SKM-1 (cell line): ENCODE measurements around the gene CXCR6.

Experiments
- DNase-seq: peaks from one replicate; lab custom pipeline; 2025; ENCODE audit not compliant: unreplicated experiment; lab: John Stamatoyannopoulos, UW

CXCR6 gene

DNA sequence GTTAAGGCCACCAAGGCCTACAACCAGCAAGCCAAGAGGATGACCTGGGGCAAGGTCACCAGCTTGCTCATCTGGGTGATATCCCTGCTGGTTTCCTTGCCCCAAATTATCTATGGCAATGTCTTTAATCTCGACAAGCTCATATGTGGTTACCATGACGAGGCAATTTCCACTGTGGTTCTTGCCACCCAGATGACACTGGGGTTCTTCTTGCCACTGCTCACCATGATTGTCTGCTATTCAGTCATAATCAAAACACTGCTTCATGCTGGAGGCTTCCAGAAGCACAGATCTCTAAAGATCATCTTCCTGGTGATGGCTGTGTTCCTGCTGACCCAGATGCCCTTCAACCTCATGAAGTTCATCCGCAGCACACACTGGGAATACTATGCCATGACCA, 3.6 kb downstream of the CXCR6 start:
- DNase-seq = no peak

DNA sequence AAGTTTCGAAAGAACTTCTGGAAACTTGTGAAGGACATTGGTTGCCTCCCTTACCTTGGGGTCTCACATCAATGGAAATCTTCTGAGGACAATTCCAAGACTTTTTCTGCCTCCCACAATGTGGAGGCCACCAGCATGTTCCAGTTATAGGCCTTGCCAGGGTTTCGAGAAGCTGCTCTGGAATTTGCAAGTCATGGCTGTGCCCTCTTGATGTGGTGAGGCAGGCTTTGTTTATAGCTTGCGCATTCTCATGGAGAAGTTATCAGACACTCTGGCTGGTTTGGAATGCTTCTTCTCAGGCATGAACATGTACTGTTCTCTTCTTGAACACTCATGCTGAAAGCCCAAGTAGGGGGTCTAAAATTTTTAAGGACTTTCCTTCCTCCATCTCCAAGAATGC, 4.1 kb downstream of the CXCR6 start:
- DNase-seq = no peak

DNA sequence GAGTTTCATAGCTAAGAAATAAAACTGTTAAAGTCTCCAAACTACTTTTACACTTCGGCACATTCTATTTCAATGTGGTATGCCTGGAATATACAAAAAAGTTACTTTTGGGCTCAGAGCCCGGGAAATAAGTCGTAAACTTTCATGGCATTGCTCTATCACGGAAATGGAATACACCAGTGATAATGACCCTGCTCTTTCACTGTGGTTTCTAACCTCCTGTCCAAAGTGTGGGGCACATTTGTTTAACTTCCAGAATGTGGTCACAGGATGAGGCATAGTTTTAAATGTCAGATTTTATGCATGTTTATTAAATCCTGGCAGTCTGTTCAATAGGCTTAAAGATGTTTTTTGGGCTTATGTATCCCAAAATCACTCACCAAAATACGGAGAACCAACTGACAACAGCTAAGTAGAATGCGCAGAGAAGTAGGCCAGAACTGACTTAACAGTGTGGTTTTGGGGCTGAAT, 5.1 kb downstream of the CXCR6 start:
- DNase-seq = no peak

DNA sequence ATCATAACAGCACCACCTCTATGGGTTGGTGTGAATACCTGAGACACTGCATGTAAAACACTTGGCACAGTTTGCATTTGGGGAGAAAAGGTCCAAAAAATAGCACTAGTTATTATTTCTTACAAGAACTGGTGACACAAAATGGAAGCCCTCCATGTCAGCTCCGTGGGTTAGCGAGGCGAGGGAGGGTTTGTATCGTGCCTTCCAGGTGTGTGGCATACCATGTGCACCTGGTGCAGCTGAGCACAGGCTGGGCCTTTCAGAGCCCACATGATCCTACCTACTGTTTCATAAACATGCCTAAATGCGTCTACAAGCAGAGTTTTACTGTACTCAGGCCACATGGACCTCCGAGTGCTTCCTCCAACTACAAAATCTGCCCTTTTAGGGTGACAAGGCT, 5.6 kb downstream of the CXCR6 start:
- DNase-seq = no peak

DNA sequence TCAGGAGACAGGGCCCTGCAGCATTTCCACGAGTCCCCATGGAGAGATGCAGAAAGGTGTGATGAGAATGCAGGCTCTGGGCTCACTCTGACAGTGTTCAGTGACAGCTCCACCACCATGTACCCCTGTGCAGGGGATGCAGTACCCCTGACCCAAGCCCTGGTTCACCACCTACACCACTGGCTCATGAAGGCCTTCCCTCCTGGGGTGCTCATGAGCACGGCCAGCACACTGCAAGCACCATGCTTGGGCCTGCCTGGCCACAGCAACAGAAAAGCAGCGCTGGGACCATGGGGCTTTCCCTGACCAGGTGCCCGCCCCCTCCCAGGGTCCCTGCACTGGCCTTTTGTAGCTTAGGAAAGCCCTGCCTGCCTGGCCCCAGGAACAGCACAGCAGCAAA, 6.2 kb downstream of the CXCR6 start:
- no peak for DNase-seq

DNA sequence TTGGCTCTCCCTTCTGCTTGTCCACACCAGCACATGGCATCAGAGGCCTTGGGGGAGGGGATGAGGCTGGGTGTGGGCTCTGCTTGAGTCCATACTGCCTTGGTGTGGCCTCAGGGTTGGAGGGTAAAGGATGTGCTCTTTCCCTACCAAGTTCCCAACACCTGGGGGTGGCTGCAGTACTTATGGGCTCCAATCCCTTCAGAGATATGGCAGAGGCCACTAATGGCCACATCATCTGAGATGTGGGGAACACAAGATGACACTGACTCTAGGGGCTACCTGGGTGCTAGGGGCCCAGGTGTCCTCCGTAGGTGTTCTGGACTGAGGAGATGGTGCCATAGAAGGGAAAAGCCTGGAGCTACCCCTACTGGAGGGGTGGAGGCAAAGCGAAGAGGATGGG, 6.9 kb downstream of the CXCR6 start:
- no peak for DNase-seq

DNA sequence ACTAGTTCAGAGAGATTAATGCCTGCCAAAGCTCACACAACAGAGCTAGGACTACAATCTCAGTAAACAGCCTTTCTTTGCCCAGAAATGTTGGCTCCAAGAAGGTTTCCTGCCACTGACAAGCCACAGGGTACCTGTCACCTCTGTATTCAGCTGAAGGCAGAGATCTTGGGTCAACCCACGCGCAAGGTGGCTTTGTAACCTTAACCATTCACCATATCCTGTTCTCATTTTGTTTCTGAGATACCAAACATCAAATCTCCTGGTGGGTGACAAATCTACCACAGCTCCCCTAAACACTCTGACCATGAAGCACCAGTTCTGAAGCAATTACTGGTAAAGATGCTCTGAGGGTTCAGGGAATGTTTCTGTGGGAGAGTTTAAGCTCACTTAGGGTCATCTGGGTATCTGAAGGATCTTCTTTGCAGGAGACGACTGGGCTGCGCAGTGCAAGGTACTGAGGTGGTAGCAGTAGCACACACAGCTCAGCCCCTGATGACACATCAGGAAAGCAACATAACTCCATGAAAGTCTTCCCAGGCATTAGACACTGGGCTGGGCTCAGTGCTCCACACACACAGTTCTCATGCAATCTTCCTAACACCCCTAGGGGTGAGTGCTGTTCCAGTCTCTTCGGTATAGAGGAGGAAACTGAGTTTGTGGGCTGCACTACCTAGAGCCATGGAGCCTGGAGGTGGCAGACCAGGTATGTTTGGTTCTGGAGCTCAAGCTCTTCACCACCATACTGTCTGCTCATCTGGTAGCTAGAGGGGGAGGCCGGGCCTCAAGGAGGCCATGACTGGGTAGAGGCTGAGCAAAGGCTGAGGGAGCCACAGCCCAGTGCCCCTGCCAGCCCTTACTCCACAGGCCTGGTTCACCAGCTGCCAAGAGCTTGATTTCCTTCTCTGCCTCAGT, 7.7 kb downstream of the CXCR6 start:
- no peak for DNase-seq

DNA sequence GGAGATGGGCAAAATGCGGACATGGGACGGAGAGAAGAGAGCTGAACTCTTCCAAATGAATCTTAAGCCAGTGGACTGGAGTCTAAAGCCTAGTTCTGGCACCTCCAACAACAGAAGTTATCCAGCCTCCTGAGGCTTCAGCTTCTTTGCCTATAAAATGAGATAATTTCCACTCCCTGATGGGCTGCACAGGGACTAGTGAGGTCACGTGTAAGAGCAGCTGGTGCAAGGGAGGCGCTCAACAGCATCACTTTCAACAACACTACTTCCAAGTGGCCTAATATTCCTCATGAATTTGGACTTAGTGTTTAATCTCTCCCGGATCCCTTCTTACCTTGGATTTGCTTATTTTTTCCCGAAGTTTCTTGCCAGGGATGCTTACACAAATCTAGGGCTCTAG, 8.7 kb downstream of the CXCR6 start:
- no peak for DNase-seq

DNA sequence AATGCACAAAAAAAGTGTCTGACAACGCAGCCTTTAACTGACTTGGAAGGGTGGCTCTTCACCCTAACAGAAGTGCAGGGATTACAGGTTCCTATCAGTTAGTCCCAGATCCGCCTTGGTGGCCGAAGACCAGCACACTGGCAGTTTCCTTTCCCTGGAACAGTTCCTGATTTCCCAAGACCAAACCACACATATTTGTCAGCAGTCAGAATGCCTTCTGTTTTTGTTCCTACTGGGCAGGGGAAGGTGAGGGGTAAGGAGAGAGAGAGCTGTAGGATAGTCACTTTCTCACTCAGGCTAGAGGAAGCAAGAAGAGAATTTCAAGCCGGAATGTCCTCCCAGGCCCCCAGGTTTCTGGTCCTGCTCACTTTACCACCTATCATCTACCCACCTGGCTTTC, 9.2 kb downstream of the CXCR6 start:
- DNase-seq = no peak

DNA sequence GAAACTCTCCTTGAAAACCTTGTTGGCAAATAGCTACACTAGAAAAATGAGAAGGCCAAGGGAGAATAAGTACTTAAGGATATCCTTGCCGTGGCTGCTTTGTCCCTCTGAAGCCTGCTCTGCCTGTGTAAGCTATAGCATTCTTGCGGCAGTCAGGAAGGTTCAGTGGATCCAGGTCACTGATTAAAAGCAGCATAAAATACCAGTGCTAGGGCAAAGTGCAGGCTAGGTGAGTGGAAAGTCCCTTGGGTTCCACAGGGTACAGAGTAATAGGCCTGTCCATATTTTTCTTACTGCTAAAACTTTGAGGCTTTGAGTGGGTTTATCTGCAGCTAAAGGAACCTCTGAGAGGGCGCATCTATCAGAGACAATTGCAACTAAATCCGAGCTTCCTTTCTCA, 10.3 kb downstream of the CXCR6 start:
- DNase-seq = no peak

DNA sequence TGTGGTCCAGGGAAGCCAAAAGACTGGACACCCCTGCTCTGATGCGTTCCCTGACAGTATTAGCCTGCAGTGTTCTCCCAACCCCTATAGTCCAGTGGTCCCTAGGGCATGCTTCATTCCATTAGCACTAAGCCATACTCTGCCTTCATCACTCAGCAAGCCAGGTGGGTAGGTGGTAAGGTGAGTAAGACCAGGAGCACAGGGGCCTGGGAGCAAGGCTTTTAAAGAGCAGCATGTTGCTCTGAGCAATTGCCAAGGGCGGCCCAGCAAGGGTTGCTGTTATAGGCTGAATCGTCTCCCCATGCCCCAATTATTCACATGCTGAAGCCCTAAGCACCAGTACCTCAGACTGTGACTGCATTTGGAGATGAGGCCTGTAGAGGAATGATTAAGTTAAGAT, 11.0 kb downstream of the CXCR6 start:
- no peak for DNase-seq

DNA sequence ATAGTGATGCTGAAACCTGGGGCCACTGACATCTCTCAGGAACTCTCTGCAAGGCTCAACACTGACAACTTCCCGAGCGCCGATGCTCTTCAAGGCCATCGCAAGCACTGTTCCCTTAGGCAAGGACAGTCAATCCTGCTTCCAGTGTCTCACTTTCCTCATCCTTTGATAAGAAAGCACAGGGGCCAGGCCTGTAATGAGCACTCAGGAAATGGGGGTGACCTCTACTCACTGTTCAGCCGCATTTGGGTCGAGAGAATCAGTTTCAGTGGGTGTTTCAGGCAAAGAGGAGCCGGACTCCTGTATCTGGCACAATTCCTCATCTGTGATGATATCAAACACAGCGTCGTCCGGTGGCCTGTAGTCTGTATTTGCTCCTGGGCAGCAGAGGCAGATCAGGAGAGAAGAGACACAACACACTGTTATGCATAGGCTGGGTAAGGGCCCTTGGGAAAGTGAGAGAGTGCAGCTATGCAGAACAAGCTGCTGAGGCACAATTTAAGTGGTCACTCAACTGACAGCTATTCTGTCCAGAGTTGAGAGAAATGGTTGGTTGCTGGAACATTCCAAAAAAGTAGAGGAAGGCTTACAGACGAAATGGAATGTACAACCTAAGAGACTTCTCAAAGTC, 11.9 kb downstream of the CXCR6 start:
- DNase-seq = no peak

DNA sequence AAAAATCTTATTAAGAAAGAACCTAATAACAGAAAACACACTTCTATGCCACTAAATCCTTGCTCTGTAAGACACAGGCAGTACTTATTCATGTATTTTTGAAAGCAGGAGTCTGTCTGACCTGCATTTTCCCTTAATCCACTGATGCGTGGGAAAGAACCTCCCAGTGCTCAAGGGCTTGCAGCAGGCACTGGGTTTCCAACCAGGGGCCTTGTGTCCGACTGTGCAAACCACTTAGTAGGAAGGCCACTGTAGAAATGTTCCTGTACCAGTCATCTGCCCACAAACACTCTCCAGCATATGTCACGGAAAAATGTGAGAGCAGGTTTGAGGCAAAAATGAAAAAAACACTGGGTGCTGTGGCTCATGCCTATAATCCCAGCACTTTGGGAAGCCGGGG, 12.4 kb downstream of the CXCR6 start:
- DNase-seq = no peak

DNA sequence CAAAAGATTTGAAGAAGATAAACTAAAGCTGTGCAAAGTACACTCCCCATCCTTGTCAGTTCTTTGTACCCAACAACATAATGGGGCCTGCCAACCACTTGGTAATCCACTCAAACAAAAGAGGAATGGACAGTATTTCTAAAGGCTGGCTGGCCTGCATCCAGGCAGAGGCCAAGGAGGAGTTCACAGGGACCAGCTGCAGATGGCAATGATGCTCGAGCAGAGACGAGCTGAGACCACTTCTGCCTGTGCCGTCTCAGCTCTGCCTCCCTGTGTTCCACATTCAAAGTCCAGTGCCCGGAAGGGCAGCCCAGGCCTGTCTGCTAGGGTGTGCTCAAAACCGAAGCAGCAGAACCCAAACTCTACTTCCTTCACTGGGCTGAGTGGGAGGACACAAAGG, 14.3 kb downstream of the CXCR6 start:
- no peak for DNase-seq

DNA sequence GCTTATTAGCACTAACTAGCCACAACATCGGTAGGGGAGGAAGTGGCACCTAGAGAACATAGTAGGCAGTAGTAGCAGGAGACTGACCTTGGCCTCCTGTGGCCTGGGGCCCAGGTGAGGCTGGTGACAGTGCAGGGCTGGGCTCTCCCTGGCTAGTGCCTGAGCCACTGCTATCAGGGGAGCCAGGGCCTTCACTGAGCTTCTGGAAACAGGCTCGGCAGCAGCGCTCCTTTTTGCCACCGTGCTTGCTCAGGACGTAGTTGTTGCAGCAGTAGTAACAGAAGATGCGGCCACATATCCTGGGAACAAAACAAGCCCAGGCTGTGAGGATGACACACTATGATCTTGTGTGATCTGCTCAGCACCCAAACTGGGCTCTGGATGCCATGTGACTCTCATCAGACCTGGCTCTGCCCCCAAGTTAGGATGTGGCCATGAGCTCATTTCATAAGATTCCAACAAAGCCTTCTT, 15.1 kb downstream of the CXCR6 start:
- DNase-seq = no peak

DNA sequence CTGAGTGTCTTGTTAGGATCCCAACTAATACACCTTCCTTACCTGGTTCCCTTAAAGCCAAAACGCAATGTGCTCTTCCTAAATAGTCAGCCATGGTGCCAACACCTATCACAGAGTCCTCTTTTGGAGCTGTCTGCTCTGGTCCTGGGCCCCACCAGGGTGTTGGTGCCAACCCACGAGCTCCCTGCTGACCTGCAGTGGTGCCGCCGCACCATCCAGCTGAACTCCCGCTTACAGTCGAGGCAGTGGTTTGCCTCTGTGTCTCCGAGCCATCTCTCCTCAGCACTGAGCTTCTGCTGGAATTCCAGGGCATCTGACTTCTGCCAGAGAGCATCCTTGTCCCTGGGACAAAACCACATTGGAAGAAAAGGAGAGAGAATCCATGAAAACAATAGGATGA, 15.9 kb downstream of the CXCR6 start:
- DNase-seq = no peak

DNA sequence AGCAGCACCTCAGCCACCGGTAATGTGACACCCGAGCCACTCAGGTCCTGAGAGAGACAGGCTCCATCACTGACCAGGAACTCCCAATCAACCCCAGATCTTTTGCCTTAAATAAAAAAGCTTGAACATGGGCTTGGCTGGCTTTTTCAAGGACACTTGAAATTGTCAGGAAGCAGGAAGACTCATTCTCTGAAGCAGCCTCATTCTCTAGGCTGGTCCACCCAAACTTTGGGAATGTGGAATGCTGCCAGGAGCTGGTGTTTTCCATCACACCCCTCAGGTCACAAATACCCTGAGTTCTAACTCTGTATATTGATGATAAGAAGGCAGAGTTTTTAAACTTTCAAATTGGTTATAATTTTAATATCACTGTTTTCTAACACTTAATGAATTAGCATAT, 17.0 kb downstream of the CXCR6 start:
- DNase-seq = no peak

DNA sequence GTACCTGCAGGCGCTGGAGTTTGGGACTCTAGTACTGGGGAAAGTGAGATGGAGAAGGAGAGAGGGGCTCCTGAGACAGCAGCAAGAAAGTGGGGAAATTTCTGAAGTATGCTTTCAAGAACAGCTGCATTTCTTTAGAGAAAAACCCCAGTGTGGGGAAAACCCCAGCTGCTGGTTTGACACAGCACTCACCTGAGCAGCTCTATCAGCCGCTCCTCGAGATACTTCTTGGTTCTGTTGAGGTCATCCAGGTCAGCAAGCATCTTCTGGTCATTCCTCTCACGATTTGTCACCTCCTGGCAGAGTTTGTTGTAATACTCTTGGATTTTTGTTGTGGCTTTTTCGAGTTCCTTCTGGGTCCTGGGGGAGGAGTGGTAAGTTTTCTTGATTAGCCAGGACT, 18.8 kb downstream of the CXCR6 start:
- DNase-seq = no peak

DNA sequence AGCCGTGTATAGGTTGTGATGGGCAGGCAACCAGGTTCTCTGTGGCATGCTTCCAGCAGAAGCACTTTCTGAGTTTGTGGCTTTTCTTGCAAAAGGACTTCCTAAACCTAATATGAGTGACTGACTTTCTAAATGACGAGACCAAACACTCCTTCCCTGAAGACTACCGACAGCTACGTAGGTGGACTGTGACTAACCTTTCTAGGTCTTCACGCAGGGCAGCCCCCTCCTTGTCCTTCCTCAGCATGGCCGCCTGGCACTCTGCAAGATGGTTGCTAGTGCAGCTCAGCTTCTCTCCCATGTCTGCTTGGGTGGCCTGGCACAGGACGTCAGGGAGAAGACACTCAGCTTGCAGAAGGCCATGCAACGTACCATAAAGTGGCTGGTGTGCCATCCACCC, 20.9 kb downstream of the CXCR6 start:
- DNase-seq = no peak

DNA sequence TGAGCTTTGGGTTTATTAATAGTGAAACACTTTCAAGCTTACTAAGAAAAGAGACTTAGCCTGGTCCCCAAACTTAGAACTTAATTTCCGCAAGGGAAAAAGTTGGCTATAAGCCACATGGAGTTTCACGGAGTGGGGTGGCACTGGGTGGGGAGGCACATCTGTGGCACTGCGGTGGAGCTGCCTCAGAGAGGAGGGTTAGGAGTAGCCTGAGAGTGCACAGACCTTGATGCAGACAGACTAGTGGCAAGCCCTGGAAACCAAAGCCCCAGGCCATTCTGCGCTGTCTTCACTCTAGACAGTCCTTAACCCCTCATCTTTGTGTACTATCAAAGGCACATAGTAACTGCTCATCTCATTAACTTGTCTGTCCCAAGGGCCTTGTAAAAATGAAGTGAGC, 22.0 kb downstream of the CXCR6 start:
- DNase-seq = no peak

DNA sequence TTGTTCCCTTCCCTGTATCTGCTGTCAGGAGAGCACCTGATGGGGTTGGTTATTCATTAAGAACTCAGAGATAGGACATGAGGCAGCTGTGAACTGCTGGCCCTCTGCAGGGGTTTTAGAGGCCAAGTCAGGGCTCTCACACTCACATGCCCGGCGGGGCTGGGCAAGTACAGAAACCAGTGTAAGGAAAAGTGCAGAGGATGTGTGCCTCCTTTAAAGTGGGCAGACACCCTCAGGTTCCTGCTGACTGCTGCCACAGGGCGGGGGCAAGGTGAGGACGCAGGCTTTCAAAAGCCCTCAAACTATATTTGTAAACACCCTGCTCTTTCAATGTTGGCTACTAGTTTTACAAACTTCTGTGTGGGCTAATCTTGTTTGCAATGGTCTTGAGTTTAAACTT, 22.4 kb downstream of the CXCR6 start:
- DNase-seq = no peak

DNA sequence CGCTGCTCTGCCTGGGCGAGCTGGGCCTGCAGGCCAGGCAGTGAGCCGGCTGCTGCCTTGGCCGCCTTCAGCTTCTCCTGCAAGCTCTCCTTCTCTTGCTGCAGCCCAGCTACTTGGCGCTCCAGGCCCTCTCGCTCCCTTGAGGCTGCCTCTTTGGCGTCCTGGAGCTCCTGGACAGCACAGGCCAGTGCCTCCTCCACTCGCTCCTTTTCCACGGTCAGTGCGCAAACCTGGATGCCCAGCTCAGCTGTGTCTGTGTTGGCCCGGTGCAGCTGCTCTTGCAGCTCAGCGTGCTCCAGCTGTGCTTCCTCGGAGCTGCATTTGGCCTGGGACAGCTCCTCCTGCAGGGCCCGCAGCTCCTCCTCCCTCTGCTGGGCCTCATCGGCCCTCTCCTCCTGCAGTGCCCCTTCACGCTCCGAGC, 23.1 kb downstream of the CXCR6 start:
- DNase-seq = no peak
